Coronary artery (tissue), 2 donors: Measurements from ENCODE around the gene ORMDL1.

Source experiments
- DNase-seq: peaks from one replicate; pipeline ENCODE4 v3.0.0-alpha.2; 2017; ENCODE audit warnings: low spot score
- H3K27ac ChIP-seq, 2 donors: fragments of 200-600 bp; sonication (generic); one replicate each; pipeline ENCODE4 v1.5.1; 2016 to 2019
- H3K4me3 ChIP-seq: fragments of 200-600 bp; sonication (generic); 2 replicates; pipeline ENCODE4 v1.5.1; 2016; ENCODE audit warnings: mild to moderate bottlenecking, moderate library complexity
- CTCF ChIP-seq: fragments of 200-600 bp; sonication (generic); IDR thresholded peaks from one replicate; pipeline ENCODE4 v1.5.1; 2019; ENCODE audit warnings: antibody characterized with exemption

Gene ORMDL1

GRCh38 chr2:189798312-189799029, 14.3 kb upstream of the ORMDL1 start:
- Histone ChIP-seq H3K4me3 (no peak overlapping the region), H3K27ac (peak overlapping the region in 1 of 2 donors; percentile 20)
- no peak for DNase-seq
- no peak for TF ChIP-seq CTCF

GRCh38 chr2:189797902-189798301, 13.8 kb upstream of the ORMDL1 start:
- DNase-seq = no peak
- Histone ChIP-seq H3K27ac (peak overlapping the region in 1 of 2 donors; percentile 20), H3K4me3 (no peak overlapping the region)
- no peak for TF ChIP-seq CTCF

GRCh38 chr2:189794310-189794709, 10.2 kb upstream of the ORMDL1 start:
- no peak for TF ChIP-seq CTCF
- no peak overlapping the region for H3K27ac ChIP-seq
- no peak overlapping the region for H3K4me3 ChIP-seq
- DNase-seq = no peak

GRCh38 chr2:189791338-189792042, 7.4 kb upstream of the ORMDL1 start:
- H3K4me3 ChIP-seq = no peak overlapping the region
- DNase-seq = no peak
- H3K27ac ChIP-seq = no peak overlapping the region
- no peak for TF ChIP-seq CTCF

GRCh38 chr2:189783451-189783926, 650 bp downstream of the ORMDL1 start:
- no peak for TF ChIP-seq CTCF
- Histone ChIP-seq H3K27ac (peak overlapping the region; percentile 88 to 96), H3K4me3 (peak overlapping the region; percentile 79)
- no peak for DNase-seq

- TF ChIP-seq CTCF = no peak
- H3K4me3 ChIP-seq = peak overlapping the region; percentile 79
- H3K27ac ChIP-seq = peak overlapping the region in 1 of 2 donors; percentile 57
- no peak for DNase-seq
Measured at GRCh38 chr2:189782221-189782671, 1.9 kb downstream of the ORMDL1 start.
